ENCODE results near the gene ZGLP1.

The ZGLP1 gene

DNA sequence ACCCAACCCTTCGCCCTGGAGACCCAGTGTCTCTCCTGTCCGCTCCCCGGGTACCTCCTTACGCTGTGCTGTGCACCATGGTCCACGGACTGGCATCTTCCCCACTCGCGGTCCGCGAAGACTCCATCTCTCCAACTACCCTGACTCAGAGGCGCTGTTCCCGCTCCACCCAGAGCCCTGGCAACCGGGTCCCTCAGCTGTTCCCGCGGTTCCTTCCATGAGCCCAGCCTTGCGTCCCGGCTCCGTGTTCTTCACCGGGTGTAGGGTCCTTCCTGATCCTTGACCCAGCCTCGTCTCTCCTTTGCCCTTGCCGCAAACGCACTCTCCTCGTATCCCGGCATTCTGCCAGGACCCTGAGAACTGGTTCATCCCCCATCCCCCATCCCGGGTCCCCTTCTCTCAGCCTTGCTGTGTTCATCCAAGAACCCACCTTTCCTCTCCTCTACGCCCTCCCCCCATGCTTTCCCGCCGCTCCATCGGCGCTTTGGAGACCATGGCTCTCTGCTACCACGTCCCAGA, 19.2 kb downstream of the ZGLP1 start:
- TF ChIP-seq, protein P1, sequence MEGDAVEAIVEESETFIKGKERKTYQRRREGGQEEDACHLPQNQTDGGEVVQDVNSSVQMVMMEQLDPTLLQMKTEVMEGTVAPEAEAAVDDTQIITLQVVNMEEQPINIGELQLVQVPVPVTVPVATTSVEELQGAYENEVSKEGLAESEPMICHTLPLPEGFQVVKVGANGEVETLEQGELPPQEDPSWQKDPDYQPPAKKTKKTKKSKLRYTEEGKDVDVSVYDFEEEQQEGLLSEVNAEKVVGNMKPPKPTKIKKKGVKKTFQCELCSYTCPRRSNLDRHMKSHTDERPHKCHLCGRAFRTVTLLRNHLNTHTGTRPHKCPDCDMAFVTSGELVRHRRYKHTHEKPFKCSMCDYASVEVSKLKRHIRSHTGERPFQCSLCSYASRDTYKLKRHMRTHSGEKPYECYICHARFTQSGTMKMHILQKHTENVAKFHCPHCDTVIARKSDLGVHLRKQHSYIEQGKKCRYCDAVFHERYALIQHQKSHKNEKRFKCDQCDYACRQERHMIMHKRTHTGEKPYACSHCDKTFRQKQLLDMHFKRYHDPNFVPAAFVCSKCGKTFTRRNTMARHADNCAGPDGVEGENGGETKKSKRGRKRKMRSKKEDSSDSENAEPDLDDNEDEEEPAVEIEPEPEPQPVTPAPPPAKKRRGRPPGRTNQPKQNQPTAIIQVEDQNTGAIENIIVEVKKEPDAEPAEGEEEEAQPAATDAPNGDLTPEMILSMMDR (IDR thresholded peaks at IDR 0.05), result no peak

DNA sequence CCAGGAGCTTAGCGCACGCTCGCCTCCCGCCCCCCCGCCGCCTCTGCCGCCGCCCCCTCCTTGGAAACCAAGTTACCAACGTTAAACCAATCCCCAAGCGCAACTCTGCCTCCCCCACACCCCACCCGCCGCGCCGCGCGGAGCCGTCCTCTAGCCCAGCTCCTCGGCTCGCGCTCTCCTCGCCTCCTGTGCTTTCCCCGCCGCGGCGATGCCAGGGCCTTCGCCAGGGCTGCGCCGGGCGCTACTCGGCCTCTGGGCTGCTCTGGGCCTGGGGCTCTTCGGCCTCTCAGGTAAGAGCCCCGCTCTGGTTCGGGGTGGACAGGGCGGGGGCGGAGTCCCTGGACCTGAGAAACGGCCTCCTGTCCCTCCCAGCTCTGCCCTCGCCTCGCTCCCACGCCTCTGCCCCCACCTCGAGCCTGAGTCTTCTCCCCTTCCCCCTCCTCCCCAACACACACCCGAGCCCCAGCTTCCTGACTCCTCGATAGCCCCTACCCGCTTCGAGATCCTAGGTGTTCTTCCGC, 19.7 kb downstream of the ZGLP1 start, which contains the start of gene ICAM5:
Gene ICAM5 (plus strand): TSS at position 117 of the 521 bp plus-strand sequence. CDS start 92 bp downstream, at position 209.
- TF ChIP-seq, protein P1 (IDR thresholded peaks at IDR 0.05), result no peak

DNA sequence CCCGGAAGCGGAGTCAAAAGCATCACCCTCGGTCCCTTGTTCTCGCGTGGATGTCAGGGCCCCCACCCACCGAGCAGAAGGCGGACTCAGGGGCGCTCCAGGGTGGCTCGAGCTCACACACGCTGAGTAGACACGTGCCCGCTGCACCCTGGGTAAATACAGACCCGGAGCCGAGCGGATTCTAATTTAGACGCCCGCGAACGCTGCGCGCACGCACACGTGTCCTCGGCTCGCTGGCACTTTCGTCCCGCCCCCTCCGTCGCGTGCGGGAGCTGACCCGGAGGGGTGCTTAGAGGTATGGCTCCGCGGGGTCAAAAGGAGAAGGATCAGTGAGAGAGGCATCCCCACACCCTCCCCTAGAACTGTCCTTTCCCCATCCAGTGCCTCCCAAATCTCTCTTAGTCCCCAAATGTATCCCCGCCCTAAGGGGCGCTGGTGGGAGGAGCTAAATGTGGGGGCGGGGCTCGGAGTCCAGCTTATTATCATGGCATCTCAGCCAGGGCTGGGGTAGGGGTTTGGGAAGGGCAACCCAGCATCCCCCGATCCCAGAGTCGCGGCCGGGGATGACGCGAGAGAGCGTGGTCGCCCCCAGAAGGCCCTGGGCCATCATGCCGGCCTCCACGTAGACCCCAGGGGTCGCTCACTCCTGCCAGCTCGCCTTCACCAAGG, 20.3 kb downstream of the ZGLP1 start:
- TF ChIP-seq, protein P1 (IDR thresholded peaks at IDR 0.05), result no peak

DNA sequence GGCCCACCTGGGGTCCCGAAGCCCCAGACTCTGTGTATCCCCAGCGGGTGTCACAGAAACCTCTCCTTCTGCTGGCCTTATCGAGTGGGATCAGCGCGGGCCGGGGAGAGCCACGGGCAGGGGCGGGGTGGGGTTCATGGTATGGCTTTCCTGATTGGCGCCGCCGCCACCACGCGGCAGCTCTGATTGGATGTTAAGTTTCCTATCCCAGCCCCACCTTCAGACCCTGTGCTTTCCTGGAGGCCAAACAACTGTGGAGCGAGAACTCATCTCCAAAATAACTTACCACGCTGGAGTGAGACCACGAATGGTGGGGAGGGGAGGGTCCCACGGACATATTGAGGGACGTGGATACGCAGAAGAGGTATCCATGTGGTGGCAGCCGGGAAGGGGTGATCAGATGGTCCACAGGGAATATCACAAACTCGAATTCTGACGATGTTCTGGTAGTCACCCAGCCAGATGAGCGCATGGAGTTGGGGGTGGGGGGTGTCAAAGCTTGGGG, 20.9 kb downstream of the ZGLP1 start:
- TF ChIP-seq, protein P1 (IDR thresholded peaks at IDR 0.05), result no peak

DNA sequence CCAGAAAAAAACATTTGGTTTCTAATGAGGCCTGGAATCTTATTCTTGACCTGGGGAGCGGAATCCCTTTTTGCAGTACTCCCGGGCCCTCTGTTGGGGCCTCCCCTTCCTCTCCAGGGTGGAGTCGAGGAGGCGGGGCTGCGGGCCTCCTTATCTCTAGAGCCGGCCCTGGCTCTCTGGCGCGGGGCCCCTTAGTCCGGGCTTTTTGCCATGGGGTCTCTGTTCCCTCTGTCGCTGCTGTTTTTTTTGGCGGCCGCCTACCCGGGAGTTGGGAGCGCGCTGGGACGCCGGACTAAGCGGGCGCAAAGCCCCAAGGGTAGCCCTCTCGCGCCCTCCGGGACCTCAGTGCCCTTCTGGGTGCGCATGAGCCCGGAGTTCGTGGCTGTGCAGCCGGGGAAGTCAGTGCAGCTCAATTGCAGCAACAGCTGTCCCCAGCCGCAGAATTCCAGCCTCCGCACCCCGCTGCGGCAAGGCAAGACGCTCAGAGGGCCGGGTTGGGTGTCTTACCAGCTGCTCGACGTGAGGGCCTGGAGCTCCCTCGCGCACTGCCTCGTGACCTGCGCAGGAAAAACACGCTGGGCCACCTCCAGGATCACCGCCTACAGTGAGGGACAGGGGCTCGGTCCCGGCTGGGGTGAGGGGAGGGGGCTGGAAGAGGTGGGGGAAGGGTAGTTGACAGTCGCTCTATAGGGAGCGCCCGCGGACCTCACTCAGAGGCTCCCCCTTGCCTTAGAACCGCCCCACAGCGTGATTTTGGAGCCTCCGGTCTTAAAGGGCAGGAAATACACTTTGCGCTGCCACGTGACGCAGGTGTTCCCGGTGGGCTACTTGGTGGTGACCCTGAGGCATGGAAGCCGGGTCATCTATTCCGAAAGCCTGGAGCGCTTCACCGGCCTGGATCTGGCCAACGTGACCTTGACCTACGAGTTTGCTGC, 22.5 kb downstream of the ZGLP1 start, which contains the start of gene ICAM4:
Gene ICAM4 (plus strand): TSS at position 153 of the 935 bp plus-strand sequence. CDS start 58 bp downstream, at position 211.
- TF ChIP-seq, protein P1 (IDR thresholded peaks at IDR 0.05), result no peak

DNA sequence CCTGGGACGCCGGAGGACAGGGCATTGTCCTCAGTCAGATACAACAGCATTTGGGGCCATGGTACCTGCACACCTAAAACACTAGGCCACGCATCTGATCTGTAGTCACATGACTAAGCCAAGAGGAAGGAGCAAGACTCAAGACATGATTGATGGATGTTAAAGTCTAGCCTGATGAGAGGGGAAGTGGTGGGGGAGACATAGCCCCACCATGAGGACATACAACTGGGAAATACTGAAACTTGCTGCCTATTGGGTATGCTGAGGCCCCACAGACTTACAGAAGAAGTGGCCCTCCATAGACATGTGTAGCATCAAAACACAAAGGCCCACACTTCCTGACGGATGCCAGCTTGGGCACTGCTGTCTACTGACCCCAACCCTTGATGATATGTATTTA, 24.2 kb downstream of the ZGLP1 start:
- TF ChIP-seq, protein P1 (IDR thresholded peaks at IDR 0.05), result no peak

DNA sequence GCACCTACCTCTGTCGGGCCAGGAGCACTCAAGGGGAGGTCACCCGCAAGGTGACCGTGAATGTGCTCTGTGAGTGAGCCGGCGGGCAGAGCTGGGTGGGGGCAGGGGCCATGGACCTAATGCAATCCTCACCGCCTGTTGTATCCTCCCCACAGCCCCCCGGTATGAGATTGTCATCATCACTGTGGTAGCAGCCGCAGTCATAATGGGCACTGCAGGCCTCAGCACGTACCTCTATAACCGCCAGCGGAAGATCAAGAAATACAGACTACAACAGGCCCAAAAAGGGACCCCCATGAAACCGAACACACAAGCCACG, 24.7 kb downstream of the ZGLP1 start:
- TF ChIP-seq, protein P1 (IDR thresholded peaks at IDR 0.05), result no peak
